HT1080 (cell line): ENCODE measurements around the gene TENM4. TPM values are rescaled to one million over a fixed set of nuclear protein-coding genes. Genes with fewer than 3 reads are reported as not detected.

Experiments used
- DNase-seq: peaks from one replicate; pipeline ENCODE4 v3.0.0-alpha.2; 2015; ENCODE audit warnings: low read depth
- total RNA-seq: library from RNA; depleted of rRNA; stranded (reverse); fragments of >200 nt; shearing (Covaris generic); gene quantifications from 2 replicates; pipeline ENCODE4 v1.2.3, GENCODE V29; 2014

TENM4 gene
- total RNA-seq, 1 experiment from 2014 or later = 33.5 TPM

DNA sequence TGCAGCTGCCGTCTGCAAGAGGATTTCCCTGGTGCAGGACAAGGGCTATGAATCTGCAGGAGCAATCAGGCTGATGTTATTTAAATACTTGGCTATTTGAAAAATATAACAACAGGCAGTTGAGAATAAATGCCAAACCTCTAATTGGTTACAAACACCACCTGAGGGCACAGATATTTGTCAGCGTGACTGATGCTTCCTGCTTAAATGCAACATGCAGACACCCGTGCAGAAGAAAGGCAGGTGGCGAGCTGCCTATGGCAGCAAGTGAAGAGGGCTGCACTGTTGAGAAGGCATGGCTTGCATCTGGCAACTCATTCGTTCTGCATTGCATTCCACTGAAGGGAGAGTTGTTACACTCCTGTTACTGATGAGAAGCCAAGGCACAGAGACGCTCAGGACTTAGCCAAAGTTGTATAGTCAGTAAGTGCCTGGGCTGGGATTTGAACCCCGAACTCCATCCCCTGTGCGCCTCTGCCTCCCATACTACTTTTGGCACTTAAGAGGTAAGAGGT, 350.6 kb downstream of the TENM4 start:
- no peak for DNase-seq

DNA sequence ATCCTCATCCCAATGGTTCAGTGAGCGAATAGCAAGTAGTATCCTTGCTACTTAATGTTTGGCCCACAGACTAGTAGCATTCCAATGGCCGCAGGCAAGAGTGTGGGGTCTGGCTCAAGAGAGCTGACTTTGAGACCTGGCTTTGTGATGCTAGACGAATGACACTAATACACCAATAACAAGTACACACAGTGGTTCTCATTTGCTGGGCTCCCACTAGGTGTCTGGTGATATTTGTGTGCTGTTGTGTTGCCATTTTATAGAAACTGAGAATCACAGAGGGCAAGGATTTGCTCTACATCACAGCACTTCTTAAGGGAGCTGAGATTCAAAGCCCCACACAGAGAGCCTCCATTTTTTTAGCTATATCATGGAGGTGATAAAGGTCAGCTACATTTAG, 351.2 kb downstream of the TENM4 start:
- no peak for DNase-seq

DNA sequence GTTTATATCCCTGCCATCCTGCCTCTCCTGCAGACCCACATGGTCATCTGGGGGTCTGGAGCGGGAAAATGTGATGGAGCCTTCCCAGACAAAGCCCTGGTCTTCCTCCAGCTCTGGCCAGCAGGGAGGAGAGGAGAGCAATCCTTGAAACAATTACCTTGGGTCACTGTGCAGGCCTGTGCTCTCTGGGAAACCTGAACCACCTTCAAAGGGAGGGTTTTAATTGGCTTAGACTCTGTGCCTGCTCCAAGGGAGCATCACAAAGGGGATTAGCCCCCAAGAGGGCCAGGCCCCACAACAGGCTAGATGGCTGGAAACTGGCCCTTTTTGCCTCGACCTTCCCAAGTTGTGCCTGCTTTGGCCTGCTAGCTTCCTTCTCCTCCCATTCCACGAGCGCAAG, 351.9 kb downstream of the TENM4 start:
- no peak for DNase-seq

DNA sequence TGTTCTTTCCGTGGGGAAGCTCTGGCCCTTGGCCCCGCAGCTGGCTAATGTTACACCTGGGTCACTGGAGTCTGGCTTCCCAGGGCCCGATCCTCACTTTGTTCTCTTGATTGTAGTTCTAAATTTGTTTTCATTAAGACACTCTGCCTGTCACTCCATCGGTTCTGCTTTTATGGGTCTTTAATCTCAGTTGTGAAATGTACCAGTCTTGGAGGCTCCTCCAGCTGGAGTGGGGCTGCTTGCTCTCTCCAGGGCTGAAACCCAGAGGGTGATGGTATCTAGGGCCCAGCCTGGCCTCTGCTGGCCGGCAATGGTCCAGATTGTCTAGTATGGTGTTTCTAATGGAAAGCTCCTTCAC, 352.9 kb downstream of the TENM4 start:
- DNase-seq = no peak

DNA sequence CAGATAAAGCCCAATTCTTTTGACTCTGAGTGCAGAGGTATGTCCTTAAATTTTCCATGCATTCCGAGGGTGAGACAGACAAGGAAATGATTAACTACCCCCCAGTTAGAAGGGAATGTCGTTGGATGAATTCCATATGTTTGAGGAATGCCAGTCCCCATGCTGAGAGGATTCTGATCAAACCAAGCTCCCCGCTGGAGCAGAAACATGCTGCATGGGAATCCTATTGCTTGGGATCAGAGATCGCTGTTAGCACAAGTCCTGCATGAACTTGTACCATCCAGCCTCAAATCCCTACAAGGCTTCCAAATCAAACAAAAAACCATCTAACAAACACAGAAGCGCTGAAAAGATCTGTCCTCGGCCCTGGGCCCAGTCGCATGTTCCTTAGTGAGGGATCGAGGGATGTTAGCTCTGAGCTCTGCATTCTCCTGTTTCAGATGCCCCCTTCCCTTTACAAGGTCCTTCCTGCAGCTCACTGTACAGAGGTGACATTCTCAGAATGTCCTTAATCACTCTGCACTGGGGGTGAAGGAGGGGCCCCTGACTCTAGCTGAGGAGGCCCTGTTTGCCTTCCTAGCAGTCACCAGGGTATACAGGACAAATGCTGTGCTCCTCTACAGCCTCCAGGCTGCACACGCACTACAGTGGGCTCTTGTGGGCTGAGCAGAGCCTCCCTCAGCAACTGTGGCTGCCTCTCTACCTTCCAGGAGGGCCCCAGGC, 353.4 kb downstream of the TENM4 start:
- DNase-seq = peak; percentile 92

DNA sequence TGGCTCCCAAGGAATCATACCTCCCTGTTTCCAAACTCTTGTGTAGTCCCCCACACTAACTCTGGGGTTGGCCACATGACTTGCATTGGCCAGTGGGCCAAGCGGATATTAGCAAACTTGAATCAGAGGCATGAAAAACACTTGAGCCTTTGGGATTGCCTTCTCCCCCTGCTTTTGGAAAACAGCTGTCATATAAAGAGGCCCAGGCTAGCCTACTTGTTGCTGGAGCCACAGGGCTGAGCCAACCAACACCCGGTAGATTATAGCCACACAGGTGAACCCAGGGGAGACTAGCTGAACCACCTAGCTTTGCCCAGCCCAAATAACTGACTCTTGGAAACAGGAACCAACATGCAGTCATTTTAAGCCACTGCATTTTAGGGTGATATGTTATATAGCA, 354.8 kb downstream of the TENM4 start:
- DNase-seq = peak; percentile 22

DNA sequence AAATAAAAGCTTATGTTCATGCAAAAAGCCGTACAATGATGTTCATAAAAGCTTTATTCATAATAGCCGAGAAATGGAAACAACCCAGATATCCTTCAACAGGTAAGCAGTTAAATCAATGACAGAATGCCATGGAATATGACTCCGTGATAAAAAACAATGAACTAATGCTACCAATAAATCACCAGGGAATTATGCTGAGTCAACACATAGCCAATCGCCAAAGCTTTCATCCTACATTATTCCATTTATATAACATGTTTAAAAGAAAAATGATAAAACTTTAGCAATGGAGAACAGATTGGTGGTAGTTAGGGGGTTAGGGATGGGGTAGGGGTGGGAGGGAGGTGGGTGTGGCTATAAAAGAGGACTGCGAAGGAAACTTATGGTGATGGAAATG, 356.4 kb downstream of the TENM4 start:
- DNase-seq = no peak

DNA sequence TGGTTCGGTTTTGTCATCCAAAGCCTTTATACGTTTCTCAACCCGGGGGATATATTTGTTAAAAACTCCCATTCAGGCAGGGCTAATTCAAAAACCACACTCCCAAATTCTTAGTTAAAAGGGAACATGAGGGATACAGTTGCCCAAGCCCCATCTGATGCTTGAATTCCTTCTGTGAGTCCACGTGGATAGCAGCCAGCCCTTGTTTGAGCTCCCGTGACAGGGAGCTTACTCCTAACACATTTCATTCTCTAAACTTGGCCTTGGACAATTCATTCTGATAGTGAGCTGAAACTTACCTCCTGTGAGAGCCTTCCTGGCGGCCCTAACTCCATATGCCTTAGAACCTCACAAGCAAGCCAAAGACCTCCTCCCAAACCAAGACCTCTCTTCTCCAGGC, 357.5 kb downstream of the TENM4 start:
- DNase-seq = no peak

DNA sequence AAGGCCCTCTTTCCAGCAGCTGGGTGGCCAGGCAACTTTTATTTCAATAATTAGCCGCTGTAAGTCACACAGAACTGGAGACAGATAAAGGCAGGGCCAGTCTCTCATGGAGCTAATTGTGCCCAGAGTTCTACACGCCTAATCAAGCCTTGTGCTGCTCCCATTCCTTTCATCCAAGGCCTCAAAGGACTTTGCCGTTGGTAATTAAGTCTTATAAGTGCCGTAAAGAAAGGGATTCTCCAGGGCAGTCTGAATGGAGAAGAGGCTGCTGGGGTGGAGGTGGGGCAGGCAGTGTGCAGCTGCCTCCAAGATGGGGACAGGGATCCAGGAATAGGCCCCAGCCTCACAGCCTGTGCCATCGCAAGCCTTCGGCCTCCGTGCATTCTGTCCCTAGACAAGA, 357.9 kb downstream of the TENM4 start:
- no peak for DNase-seq

DNA sequence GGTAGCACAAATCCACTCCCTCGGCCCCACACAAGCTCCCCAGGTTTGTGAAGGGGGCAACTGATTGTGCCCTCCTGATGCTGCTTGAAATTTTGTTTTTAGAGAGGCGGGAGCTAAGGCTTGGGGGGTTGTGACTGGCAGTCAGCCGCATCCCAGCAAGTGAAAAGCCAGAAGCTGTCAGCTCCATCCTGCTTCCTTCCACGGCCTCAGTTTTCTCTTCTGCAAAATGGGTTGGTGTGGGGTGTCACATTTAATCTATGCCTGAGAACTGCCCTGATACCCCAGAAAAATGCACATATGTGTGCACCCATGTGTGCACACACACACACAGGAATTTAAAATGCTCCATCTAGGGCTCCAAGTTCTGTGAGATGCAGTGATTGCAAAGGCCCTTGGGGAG, 358.6 kb downstream of the TENM4 start:
- no peak for DNase-seq

DNA sequence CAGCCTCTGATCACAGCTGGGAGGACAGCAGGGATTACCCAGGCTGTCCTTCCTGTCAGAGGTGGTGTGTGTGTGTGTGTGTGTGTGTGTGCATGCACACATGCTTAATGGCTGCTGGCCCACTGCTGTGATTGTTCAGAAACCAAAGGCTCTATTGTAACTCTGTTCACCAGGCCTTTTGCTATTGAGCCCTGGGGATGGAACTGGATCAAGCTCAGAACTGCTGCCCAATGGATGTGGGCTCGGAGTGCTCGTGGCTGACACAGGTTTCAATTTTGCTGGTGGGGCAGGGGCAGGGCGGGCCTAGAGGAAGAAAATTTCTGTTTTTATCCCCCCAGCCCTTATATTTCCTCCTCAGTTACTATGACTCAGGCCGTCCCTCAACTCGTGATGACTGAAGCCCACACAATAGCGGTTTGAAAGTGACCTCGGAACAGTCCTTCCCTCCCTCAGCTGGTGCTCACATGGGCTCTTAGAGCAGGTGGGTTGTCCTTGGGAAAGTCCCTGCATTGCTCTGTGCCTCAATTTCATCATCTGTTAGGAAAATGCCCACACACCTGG, 359.3 kb downstream of the TENM4 start:
- DNase-seq = peak; percentile 97

DNA sequence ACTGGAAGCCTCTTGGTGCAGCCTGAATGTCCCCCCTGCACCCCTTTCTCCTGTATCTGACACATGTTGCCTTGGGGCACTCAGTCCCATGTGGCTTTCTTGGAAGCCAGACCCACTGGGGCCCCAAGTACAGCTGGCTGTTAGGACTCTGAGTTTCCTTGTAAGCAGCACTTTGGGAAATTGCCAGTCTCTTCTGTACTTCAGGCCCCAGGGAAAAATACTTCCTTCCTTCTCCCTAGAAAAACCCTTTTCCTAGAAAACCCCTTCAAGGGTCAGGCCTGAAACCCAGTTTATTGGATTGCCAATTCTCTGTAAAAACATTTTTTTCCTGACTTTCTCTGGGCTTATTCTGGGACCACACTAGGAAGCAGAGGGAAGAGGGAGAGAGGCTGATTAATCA, 360.3 kb downstream of the TENM4 start:
- DNase-seq = no peak

DNA sequence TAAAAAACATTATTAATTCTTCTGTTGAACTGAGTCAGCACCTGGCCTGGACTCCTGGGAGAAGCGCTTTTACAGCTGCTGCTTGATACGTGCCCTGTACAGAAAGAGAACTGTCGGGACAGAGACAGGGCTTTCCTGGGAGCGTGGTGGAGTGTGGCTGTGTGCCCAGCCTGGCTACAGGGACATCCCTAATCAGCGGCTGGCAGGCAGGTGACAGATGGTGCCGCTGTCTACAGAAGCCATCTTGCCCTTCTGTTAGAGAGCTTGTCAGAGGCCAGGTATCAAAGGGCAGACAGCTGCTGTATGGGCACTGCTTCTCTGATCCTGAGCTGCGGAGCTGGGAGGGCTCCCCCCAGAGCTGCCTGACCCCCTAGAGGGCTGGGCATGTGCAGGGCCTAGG, 361.8 kb downstream of the TENM4 start:
- no peak for DNase-seq

DNA sequence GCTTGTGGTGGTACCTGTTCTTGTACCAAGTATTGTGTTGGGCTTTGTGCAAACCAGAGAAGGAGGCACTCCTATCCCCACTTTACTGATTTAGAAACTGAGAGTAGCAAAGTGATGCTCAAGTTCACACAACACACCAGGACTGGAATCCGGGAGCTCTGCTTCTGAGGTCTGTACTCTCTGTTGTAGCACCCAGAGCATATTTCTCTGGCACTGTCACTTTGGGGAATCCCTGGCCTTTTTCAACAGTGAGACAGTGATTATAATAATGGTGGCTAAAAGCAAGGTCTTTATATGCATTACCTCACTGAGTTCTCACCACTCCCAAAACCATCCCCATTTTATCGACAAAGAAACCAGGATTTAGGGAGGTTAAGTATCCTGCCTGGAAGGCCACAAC, 362.4 kb downstream of the TENM4 start:
- DNase-seq = no peak

DNA sequence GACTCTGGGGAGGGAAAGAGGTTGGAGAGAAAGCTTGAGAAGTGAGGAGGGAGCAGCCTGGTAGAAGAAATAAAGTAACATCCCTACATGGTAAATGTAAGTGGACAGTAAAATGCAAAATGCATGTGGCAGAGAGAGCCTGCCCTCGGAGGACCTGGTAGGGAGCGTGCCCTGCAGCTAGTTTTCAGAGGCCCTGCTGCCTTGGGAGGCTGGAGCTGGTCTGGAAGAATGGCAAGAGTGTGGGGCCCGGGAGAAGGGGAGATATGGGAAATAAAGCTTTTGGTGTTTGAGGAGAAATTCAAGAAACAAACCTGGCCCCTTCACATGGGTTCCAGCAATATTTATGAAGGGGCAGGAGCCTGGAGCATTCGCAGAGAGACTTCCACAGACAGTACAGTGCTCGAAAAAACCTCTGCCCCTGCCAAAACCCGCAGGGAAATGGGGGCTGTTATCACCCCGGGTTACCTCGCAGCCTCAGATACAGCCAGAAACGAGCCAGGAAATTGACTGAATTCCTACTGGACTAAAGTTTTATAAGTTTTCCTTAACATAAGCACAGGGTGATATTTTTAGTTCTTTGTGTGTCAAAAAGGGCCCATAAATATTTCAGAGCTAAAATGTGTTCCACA, 363.0 kb downstream of the TENM4 start:
- DNase-seq = no peak

DNA sequence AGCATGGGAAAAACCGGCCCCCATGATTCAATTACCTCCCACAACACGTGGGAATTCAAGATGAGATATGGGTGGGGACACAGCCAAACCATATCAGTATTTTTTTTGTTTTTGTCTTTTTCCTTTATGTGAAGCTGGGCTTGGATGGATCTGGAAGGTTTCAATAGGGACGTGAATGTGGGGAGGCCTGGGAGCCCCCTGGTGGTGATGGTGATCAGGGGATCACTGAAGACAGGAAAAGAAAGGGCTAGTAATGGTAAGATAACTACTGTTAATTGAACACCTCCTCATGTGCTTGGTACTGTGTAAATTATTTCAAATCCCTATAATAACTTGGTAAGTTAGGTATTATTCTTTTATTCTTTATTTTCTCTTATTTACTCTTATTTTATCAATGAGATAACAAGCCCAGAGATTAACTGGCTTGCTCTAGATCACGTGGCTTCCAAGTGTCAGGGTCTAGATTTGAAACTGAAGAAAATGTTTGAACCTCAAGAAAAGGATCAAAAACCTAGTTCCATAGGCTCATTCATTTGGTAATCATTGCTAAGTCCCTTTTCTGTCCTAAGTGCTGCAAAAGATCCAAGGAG, 364.2 kb downstream of the TENM4 start:
- DNase-seq = peak; percentile 29

DNA sequence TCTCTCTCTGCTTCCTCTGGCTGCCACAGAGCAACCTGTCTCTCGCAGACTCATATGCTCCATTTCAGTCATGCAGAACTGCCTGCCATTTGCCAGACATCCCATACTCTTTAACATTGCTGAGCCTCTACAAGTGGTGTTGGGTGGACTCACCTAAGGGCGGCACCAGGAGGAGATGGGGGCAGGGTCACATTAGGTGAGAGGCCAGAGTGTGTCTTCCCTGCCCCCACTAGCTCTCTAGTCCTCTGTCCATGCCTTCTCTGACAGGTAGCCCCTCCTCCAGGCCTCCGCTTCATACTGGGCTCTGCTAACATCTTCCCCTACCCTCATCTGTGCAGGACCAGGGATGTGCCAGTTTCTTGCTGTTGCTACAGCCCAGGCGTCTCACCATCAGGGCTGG, 366.3 kb downstream of the TENM4 start:
- no peak for DNase-seq

DNA sequence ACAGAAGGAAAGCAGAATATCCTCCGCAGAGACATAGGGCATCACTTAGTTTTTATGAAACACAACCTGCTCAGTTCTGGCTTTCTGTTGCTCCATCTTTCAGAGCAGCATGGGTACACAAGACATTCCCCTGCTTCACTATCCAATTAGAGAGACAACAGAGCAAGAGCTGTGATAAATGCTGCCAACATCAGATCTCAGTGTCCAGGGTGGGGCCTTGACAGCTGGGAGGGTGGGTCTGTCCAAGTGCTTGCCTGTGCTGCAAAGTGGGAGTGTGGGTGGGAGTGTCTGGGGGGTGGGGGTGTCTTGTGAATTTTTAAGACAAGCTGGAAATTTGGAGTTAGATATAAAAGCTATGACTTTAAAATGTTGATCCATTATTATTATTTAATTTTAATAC, 369.6 kb downstream of the TENM4 start:
- no peak for DNase-seq

DNA sequence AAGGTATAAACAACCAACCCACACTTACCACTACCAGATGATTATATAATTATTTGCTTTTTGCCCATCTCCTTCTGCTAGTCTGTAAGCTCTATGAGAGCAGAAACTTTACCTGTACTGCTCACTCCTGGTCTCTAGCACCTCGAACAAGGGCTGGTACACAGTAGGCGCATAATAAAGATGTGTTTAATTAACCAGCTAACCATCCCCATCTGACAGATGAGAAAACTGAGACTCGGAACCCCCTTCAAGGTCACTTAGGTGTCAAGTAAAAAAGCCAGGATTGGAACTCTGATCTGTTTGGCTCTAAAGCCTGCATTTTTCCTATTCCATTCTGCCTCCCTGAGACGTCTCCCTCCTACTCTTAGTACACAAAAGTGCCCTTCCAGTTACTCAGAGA, 370.3 kb downstream of the TENM4 start:
- DNase-seq = no peak

DNA sequence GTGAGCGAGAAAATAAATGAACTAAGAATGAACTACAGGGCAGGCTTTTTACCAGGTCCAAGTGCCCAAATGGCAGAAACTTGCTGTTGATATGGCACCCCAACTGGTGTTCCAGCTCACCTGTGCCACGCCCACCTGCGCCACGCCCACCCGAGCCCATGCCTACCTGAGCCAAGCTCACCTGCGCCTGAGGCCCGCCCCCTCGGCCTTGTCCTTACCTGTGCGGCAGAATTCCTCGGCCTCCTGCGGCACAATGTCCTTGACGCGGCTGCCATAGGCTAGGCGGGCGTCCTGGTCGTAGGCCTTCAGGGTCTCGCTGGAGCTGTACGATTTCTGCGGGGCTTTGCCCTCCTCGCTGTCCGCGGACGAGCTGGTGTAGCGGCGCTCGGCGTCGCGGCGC, 371.3 kb downstream of the TENM4 start:
- no peak for DNase-seq

DNA sequence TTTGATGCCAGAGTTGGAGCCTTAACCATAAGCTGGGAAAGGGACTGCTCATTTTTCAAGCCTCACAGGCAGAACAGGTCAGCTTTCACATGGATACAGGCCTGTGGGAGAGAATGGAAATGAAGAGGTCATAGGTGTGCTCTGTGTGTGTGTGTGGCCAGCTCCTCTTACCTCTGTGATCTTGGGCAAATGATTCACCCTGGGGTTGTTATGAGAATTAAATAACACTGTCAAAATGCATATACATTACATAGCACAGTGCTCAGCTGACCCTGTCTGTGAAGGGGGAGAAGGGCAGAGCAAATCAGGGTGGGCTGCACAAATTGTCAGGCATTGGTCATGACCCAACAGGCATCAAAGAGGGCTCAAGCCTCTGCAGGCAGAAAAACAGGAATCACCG, 372.5 kb downstream of the TENM4 start:
- DNase-seq = no peak

DNA sequence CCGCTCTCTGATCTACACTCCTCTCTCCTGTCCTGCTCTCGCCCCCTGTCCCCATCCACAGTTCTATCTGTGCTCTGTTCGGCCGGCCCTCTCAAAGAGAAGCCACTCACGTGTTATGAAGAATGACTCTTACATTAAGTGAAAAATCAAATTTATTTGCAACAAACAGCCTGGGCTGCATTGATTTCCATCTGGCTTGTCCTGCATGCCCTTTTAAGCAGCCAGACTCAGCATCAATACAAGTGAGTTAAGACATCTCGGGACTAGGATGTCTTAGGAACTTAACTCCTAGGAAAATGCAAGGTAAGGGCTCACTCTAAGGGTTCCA, 373.5 kb downstream of the TENM4 start:
- DNase-seq = no peak
